Right lung (tissue), 5 donors: ENCODE measurements around the gene ELMO1. TPM values are rescaled to one million over a fixed set of nuclear protein-coding genes. Genes with fewer than 3 reads are reported as not detected.

ENCODE experiments used
- DNase-seq, 2 donors: peaks; one replicate each; pipeline ENCODE4 v3.0.0-alpha.2; 2013
- polyA plus RNA-seq, 5 donors: library from polyadenylated mRNA; unstranded; fragments of 120-200 nt; gene quantifications; one replicate each; pipeline versions ENCODE4 v1.2.1 to v1.2.3, GENCODE V29; 2013; ENCODE audit warnings: inconsistent platforms in 1 of 5, low replicate concordance in 1 of 5; ENCODE audit not compliant: insufficient read length in 5 of 5, insufficient read depth in 1 of 5

The ELMO1 gene
- polyA plus RNA-seq, 5 donors = 36.7 to 56.0 (median 46.0) TPM

DNA sequence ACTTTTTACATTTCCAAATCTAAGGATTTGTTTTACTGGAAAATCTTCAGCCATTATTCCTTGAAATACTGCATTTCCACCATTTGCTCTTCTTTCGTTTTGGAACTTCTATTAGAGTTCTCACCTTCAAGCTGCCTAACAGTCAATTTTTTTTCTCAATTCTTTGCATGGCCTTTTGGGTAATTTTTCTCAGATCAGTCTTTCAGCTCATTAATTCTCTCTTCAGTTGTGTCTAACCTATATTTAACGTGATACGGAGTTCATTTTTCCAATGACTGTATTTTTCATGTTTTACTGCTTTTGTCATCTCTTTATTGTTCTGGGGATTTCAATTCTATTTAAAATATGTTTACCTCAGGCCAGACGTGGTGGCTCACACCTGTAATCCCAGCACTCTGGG lies 600.7 kb downstream of the ELMO1 start:
- no peak for DNase-seq

DNA sequence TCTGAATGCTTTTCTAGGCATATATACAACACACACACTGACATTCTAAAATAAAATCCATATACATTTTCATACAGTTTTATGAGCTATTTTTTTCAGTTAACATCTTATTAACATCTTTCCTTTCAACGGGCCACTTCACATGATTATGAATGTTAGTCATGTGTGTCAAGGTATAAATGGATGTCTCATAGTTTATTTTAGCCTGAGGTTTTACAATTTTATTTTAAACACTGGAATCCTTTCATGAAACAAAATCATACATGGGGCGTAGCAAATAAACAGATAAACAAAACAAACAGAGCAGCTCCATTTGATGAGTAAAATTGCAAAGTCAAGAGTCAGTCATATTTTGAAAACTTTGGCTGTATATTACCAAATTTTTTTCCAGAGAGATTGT lies 604.3 kb downstream of the ELMO1 start:
- no peak for DNase-seq

DNA sequence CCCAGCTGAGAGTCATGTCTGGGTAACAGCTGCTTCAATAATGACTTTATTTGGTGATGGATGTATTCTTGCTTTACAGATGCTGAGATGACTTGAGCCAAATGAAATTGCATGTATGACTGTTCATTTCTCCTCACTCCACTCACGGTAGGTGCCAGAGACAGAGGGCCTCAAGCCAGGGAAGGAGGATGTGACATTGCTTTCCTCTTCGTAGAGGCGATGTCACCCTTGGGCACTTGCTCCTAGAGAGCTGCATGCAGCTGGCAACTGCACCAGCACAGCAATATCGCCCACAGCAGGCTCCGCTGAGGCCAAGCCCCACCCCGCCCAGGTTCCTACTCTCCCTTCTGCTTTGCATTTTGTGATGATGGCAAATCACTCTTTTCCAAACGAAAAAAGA lies 607.8 kb downstream of the ELMO1 start:
- no peak for DNase-seq

DNA sequence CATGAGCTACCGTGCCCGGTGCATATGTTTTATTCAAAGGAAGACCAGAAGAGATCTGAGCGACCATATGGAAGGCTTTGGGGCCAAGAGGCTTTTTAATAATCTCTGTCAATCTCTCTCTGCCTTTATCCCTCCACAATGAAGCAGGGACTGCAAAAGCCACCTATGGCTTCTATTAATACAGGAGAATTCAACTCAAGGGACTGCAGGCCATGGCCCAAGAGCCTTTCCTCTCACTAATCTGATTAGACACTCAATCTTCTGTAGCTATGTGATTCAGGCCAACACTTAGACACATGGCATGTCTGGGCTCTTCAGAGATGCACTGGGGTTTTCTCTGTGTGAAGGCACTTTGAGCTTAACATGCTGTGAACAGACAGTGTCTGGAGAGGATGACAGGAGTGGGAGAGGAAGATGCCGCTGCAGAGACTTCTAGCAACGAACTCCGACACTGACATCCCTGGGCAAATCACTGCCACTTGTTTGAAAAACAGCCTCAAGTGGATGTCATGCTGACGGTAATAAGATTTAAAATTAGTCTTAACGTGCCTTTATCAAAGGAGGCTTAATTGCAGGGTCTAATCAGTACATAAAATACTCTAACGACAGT lies 609.9 kb downstream of the ELMO1 start:
- no peak for DNase-seq

DNA sequence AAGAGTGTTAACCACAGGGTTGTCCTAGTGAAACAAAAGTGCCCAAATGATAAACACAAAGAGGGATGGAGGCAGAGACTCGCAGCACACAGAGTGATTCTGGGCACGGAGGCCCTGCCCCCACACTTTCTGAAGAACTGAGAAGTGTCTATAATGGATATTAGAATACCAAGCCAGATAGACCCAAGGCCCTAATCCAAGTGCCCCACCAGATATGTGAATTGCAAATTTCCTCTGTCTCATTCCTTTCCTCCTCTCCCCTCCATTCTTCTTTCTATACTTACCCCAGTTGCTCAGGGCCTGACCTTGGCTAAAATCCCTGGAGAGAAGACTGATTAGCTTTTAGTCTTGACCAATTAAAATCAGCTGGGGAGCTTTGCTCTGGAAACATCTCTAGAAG lies 617.6 kb downstream of the ELMO1 start:
- DNase-seq = no peak

DNA sequence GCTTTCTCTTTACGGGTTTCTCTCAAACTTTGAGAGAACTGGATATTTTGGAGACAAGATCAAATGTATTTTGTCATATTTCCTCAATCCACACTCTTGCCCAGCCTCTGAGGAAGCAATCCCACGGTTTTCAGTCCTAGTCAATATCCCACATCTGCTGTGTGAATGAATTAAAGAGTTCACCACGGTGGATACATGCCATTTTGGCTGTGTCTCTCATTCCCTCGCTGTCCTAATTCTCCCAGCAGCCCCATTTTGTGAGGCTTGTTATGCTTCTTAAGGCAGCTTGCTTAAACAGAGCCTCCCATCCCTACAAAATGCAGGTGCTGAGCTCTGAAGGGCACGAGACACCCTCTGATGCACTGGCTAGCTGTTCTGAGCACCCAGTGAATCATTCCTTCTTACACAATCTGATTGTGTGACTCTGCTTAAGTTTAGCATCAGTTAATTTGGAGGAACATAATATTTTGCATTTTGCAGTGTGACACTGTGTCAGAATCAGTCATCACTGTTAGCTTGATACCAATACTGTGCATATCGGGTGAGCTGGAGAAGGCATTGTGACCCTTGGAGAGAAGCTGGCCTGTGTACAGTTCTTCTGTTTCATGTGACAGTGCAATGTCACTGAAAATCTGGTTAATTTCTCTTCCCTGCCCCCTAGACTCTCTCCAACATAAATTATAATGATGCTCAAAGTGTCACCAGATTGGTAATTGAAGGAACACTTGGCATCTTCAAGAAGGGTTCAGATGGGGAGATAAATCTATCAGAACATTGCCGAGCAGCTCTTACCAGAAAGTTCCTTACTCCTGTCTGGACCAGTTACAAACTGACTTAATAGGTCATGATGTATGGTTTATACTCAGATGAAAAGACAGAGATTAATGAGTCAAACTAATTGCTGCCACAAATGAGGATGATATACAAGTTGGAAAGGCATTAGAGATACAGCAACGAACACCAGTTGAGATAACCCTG lies 620.6 kb downstream of the ELMO1 start:
- no peak for DNase-seq

DNA sequence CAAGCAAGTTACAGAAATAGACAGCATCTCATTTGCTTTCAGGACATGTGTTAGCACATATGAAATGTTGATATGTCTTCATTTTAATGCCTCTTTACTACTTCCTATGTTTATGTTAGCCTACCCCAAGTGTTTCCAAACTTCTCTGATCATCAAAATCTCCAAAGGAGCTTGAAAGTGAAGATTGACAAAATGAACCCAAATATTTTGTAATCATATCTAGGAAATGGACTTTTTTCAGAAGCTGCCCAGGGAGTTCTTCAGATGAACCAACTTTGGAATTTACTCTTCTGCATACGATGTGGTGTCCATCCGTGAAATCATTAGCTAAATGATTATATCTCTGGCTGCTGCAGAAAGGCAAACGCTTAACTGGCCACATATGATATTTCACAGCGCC lies 623.2 kb downstream of the ELMO1 start:
- no peak for DNase-seq

DNA sequence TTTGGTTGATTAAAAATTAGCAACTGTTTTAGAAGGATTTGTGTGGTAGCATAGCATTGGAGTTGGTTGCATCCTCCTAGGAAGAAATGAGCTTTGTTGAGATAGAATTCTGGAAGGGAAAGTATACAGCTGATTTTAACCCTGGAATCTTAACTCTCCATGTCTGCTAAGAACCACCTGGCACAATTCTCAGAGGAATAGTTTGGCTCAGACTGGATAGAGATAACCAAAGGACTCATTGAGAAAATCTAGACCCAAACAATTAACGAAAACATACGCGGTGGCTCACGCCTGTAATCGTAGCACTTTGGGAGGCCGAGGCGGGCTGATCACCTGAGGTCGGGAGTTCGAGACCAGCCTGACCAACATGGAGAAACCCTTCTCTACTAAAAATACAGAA lies 625.3 kb downstream of the ELMO1 start:
- no peak for DNase-seq

DNA sequence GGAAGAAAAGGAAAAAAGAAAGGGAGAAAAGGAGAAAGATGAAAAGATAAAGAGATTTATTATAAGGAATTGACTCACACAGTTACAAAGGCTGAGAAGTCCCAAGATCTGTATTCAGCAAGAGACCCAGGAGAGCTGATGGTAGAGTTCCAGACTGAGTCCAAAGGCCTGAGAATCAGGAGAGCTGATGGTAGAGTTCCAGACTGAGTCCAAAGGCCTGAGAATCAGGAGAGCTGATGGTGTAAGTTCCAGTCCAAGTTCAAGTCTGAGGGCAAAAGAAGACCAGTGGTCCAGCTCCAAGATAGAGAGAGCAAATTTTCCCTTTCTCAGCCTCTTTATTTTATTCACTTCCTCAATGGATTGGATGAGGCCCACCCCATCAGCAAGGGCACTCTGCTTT lies 627.0 kb downstream of the ELMO1 start:
- no peak for DNase-seq

DNA sequence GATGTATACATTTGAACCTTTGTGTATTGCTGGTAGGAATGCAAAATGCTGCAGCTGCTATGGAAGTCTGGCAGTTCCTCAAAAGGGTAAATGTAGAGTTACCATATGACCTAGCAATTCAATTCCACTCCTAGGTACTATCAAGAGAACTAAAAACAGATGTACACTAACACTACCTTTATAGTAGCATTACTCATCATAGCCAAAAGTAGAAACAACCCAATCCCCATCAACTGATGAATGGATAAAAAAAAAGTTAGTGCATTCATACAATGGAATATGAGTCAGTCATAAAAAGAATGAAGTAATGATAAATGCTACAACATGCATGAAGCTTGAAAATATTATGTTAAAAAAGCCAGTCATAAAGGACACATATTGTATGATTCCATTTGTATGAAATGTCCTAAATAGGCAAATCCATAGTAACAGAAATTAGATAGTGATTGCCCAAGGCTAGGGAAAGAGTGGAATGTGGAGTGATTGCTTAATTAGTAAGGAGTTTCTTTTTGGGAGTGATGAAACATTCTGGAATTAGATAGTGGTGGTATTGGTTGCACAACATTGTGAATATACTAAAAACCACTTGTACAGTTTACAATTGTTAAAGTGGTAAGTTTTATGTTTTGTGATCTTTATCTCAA lies 628.0 kb downstream of the ELMO1 start:
- DNase-seq = no peak

DNA sequence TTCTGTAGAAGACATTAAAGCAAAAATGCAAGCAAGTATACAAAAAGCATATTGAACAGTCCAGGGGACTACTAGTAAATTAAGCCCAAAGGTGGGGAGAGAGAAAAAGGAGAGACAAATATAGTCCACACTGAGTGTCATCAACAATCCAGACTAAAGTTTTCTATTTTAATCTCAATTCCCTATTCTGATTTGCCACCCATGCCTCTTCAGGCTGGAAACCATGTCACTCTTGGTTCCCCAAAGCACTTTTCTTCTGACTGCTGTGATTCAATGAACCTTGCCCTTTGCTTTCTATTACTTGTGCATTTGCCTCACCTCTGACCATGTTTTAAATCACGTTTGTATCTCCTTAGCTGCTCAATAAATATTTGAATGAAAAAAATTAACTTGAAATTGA lies 629.0 kb downstream of the ELMO1 start:
- DNase-seq = no peak

DNA sequence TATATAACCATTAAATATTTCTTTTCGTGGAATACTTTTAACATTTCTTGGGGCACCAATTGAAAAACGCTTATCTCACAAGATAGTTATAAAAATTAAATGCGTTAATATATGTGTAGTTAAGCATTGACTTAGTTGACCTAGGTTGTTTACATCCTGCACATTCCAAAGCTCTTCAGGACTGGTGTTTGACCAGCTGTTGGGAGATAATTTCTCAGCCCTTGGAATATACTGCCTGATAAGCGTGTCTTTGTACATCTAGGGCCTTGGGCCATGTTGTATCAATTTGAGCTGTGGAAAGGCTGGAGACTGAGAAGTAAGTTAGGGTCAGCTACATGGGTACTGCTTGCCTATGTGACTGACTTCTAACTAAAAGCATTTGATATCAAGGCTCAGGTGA lies 634.4 kb downstream of the ELMO1 start:
- DNase-seq = no peak

DNA sequence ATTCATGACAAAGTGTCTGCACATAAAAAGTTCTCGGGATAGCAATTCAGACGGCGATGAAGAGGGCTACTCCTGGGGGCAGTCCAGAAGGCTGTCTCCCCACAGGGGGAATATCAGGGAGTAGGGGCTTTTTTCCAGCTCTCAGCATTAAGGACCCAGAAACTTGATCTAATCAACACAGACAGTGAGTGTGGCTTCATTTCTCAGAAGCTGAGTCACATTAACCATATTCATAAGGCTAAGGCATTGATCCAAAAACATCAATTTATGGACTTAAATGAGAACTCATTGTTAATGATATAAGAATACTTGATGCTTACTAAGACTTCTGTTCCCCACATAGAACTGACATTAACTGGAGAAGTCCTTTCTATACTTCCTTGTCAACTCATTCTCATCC lies 636.9 kb downstream of the ELMO1 start:
- DNase-seq = no peak

DNA sequence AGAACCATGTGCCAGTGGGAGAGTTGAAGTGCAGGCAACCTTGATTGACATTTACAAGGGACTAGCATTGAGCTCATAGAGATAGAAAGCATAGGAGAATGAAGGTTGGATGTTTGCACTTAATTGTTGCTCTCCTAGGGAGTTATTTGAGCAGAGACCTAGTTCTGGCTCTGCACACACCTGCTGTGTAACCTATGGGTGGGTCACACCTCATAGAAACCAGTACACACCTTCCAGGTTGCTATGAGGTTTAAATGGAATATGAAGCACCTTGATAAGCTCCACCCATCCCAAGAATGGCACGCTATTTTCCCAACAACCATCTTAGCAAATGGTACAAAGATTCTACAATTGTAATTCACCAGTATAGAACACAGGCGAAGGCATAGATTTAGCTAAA lies 638.2 kb downstream of the ELMO1 start:
- DNase-seq = no peak

DNA sequence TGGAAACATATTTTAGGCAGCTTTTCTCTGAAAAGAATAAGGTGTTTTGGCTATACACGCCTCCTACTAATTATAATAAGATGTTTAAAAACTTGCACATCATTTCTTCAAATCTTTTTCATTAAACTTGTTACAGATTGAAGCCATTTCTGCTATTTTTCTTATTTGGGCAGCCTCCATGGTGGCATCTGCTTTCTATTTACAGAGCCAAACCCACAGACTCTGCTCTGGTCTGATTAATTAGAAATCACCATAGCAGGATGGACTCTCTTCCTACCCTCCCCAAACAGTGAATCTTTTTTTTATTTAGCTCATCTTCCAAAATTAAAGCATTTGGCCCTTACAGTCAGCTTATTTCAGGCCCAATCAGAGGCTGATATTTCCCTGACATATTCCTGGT lies 638.6 kb downstream of the ELMO1 start:
- no peak for DNase-seq

DNA sequence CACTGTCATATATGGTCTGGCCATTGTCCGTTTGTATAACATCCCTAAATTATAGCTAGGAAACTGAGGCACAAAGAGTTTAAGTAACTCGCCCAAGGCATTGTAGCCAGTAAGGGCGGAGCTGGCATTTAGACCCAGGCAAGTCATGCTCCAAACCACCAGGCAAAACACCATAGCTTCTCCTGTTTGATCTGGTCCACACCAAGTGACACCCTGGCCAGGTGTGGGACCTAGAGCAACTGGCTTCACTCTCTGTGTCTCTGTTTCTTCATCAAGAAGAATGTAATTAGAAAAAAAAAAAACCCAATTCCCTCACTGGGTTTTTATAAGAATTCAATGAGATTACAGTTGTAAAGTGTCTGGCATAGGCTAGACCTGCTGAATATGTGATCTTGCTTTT lies 639.2 kb downstream of the ELMO1 start:
- no peak for DNase-seq

DNA sequence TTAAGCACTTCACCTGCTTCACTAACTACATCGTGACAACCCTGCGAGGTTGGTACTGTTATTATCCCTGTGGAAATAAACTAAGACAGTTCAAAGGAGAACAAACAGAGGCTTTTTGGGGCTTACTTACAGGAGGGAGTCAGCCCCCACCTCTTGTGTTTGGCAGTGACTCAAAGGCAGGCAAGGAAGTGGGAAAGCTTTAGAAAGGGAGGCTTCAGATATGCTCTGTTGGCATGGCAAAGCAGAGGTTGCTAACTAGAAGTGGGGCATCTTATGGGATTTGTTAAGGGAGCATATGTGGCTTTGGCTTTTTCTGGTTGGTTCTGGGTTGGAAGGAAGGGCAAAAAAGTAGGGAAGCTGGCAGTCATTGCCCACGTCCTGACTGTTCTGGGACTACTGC lies 639.6 kb downstream of the ELMO1 start:
- DNase-seq = no peak

DNA sequence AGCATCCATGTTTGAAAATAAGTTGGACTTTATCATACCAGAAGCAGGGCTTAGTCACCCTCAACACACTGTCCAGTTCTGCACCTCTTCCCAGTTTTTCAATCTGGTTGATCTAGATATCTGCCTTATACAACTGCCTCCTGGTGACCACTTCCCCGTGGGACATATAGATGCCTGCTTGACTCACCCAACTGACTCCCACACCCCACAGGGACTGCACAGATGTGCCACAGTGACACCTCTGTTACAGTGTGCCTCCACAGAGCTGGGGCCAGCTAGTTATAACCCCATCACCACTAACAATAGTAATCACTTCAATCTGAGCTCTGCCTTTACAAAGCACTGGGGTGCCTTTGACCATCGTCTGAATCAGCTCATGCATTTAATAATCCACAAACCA lies 641.8 kb downstream of the ELMO1 start:
- DNase-seq = no peak

Other genes with a start within 250 kb of the ELMO1 start
- 1 to 10 TPM in 3 of 5 donors, under 1 TPM in 2; 0.39 to 1.4 (median 1.0) TPM for gene GPR141, start 234.9 kb upstream of the ELMO1 start, polyA plus RNA-seq